Activated CD8-positive, alpha-beta memory T cell treated with anti-CD3 and anti-CD28 coated beads, Interleukin-2, amount 50 U/mL, for 24 hours (primary cell): ENCODE measurements around the gene PRDM15.

ENCODE experiments used
- DNase-seq: peaks from one replicate; pipeline ENCODE4 v3.0.0-alpha.2; 2020; ENCODE audit errors: extremely low read depth

Gene PRDM15

GRCh38 chr21:41779659-41780058 is 99.5 kb downstream of the PRDM15 start:
- no peak for DNase-seq

GRCh38 chr21:41778930-41779600 is 100.1 kb downstream of the PRDM15 start:
- DNase-seq: no peak

DNA sequence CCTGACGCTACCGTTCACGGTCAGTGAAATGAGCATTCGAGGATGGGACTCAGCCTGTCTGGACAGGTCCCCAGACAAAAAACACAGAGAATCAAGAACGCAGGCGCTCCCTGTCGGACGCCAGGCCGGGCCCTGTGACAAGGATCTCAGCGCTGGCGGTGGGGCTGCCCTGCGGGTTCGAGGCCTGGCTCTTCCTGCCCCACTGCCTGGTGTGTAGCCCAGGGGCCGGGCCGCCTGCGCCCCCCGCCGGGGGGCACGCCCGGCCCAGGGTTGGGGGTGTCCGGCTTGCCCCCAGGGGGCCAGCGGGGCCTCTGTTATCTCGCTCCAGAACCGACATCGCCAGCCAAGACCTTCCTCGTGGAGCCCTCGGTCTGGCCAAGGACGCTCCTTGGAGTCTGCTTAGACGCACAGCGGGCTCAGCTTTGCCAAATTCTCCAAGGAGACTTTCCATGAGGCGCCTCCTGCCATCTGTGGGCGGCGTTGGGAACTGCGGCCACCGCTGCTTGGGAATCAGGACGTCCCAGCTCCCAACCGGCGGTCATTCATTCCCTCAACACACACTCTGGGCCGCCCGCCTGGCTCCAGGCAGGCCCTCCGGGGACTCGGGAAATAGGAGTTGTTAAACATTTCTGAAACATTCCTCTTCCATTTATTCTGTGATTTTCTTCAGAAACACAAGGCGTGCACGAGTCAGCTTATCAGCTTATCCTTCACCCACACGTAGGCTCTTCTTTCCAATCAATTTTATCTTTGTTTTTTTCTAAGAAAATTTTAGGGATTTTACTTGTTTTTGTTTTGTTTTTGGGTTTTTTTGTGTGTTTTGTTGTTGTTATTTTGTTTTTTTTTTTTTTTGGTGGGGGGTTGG is 101.0 kb downstream of the PRDM15 start:
- no peak for DNase-seq

GRCh38 chr21:41776778-41777177 is 102.4 kb downstream of the PRDM15 start:
- no peak for DNase-seq

GRCh38 chr21:41775149-41775472 is 104.0 kb downstream of the PRDM15 start:
- no peak for DNase-seq

- DNase-seq: no peak
Measured at GRCh38 chr21:41774467-41775148, 104.5 kb downstream of the PRDM15 start.

- DNase-seq: no peak
Measured at GRCh38 chr21:41772351-41773080, 106.6 kb downstream of the PRDM15 start.

DNA sequence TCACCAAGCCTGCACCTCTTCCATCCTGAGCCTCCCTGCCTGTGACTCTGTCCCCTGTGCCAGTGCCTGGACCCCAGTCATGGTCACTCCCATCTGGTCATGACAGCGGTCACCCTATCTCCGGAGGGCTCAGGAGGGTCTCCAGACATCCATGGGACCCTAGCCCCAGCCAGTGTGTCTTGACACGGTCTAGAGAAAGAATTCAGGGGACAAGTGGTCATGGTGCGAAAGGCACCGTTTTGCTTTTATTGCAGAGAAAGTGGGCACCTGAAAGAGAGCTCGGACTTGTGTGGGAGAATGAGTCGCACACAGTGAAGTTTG is 107.6 kb downstream of the PRDM15 start:
- no peak for DNase-seq

GRCh38 chr21:41770901-41771624 is 108.1 kb downstream of the PRDM15 start:
- DNase-seq: no peak

GRCh38 chr21:41769933-41770332 is 109.2 kb downstream of the PRDM15 start:
- DNase-seq: no peak

DNA sequence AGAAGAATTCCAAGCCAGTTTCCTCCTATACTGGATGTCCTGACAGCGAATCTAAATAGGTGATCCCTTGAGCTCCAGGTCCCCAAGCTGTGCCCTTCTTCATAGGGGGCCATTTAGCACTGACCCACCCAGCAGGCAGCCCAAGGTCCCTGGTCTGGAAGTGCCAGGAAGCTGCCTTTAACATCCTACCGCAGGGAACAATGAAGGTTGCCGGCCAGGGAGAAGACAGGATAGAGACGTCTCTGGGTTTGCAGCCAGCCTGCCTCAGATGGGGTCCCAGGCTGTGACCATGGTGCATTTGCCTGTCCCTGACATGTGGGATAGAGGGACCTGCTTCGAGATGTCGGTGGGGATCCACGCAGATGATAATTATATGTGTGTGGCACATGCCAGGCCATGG is 109.6 kb downstream of the PRDM15 start:
- DNase-seq: no peak

DNA sequence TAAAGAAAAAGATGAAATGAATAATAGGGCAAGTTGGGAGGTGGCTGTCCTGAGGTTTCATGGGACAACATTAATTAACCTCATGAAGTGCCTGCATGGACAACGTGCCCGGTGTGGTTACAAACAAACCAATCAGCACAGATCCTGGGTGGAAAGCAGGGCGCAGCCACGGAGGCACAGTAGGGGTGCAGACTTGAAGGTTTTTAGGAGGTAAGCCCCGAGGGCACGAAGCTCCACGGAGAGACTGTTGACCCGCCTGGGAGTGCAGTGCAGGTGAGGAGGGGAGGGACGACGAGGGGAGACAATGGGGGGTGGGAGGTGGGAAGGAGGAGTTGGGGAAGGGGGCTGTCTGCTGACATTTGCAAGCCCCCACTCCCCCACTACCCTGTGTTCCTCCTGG is 110.0 kb downstream of the PRDM15 start:
- DNase-seq: no peak

- DNase-seq: no peak
Measured at GRCh38 chr21:41768437-41769042, 110.6 kb downstream of the PRDM15 start.

- no peak for DNase-seq
Measured at GRCh38 chr21:41767606-41768436, 111.3 kb downstream of the PRDM15 start.

- peak; percentile 12 for DNase-seq
Measured at GRCh38 chr21:41766883-41767605, 112.1 kb downstream of the PRDM15 start, which contains the start of gene RIPK4. TSS of gene RIPK4 (minus strand) at chr21:41767052. CDS start at chr21:41767041, 11 bp downstream.

GRCh38 chr21:41765973-41766882 is 112.9 kb downstream of the PRDM15 start:
- DNase-seq: no peak

- DNase-seq: no peak
Measured at GRCh38 chr21:41765420-41765821, 113.7 kb downstream of the PRDM15 start.
